ENCODE data around the gene TIGD6. TPM values are rescaled to one million over a fixed set of nuclear protein-coding genes. Genes with fewer than 3 reads are reported as not detected.

The TIGD6 gene
- total RNA-seq, 2 donors from 2014 or later = 4.7 to 11.7 TPM

DNA sequence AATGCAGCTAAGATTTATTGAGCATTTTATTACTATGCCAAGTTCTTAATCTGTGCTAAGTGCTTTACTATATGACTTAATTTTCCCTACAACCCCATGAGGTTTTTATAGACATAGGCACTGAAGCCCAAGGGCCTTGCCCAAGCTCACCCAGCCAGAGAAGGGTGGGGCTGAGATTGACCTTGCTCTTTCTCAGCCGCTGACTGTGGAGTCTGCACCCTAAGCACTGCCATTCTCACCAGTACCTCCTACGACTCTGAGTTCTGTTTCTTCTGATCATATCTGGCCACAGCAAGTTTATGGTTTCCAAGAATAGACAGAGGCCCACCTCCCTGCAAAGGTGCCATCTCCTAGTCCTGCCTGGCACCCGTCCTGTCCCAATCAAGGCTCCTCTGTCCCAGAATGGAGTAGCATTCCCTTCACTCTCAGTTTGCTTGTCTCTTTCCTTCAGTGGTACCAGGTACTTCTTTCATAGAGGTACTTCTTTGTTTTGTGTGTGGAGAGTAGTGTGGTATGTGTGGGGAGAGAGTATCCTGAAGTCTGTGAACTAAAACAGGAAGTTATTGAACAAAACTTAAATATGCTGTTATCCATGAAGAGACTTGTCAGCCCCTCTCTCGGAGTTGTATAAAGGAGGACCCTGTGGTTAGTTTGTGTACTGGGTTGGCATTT lies 43.3 kb upstream of the TIGD6 start:
- Histone ChIP-seq H3K9me3 (no peaks in the 10 kb centered on the region), H3K36me3 (peaks cover 9 to 15% of the 10 kb centered on the region in 2 donors), H3K4me3 (no peak overlapping the region), H3K4me1 (replicated peaks) (peaks cover 9% of the 10 kb centered on the region), H3K27me3 (replicated peaks; ENCODE audit: insufficient read depth) (no peaks in the 10 kb centered on the region), H3K27ac (peak overlapping the region in 1 of 2 donors; percentile 1)
- TF ChIP-seq POLR2AphosphoS5 (IDR thresholded peaks at IDR 0.05) (no peak), POLR2A (IDR thresholded peaks at IDR 0.05) (no peak), CTCF (IDR thresholded peaks at IDR 0.05) (no peak)
- no peak for DNase-seq (ENCODE audit: low spot score)
- 28% methylated on average over 4 of the region's 4 CpGs for WGBS
- intact Hi-C loops (cut with DNase I) = no loop called here

- 85% methylated on average over 3 of the region's 3 CpGs for WGBS
Observed at GRCh38 chr5:150042459-150042858, 42.0 kb upstream of the TIGD6 start.

DNA sequence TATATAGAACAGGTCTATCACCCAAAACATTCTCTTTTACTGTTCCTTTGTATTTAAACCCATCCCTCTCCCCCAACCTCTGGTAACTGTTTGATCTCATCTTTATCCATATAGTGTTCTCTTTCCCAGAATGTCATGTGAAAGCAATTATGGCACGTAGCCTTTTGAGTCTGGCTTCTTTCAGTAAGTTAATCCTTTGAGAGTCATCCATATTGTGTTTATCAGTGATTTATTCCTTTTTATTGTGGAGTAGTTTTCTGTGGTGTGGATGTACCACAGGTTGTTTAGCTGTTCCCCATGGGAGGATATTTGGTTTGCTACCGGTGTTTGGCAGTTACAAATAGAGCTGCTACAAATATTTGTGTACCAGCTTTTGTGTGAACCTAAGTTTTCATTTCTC lies 38.1 kb upstream of the TIGD6 start:
- DNase-seq (ENCODE audit: low spot score) = no peak
- H3K9me3 ChIP-seq = no peaks in the 10 kb centered on the region
- no peak overlapping the region for H3K4me3 ChIP-seq
- H3K27me3 ChIP-seq (replicated peaks; ENCODE audit: insufficient read depth) = no peaks in the 10 kb centered on the region
- H3K36me3 ChIP-seq = peaks cover 0 to 4% of the 10 kb centered on the region in 2 donors
- TF ChIP-seq POLR2A (IDR thresholded peaks at IDR 0.05) (no peak), CTCF (IDR thresholded peaks at IDR 0.05) (no peak), POLR2AphosphoS5 (IDR thresholded peaks at IDR 0.05) (no peak)
- intact Hi-C loops (cut with DNase I) = no loop called here
- H3K27ac ChIP-seq = peak overlapping the region in 1 of 2 donors; percentile 1
- peaks cover 6% of the 10 kb centered on the region for H3K4me1 ChIP-seq (replicated peaks)
- 57% methylated on average over 2 of the region's 2 CpGs for WGBS

More at GRCh38 chr5:150042459-150042858, 42.0 kb upstream of the TIGD6 start:
- Histone ChIP-seq H3K4me3 (no peak overlapping the region), H3K4me1 (replicated peaks) (peaks cover 9% of the 10 kb centered on the region), H3K27me3 (replicated peaks; ENCODE audit: insufficient read depth) (no peaks in the 10 kb centered on the region), H3K9me3 (no peaks in the 10 kb centered on the region), H3K36me3 (peaks cover 6 to 12% of the 10 kb centered on the region in 2 donors), H3K27ac (no peak overlapping the region)
- DNase-seq (ENCODE audit: low spot score) = no peak
- intact Hi-C loops (cut with DNase I) = no loop called here
- no peak for TF ChIP-seq POLR2AphosphoS5 (IDR thresholded peaks at IDR 0.05)
- no peak for TF ChIP-seq CTCF (IDR thresholded peaks at IDR 0.05)

- no peak for DNase-seq (ENCODE audit: low spot score)
- no peak for TF ChIP-seq CTCF (IDR thresholded peaks at IDR 0.05)
- no peak for TF ChIP-seq POLR2AphosphoS5 (IDR thresholded peaks at IDR 0.05)
- TF ChIP-seq POLR2A (IDR thresholded peaks at IDR 0.05) = no peak
- peak overlapping the region in 1 of 2 donors; percentile 24 for H3K27ac ChIP-seq
- no peaks in the 10 kb centered on the region for H3K27me3 ChIP-seq (replicated peaks; ENCODE audit: insufficient read depth)
- peaks cover 4% of the 10 kb centered on the region for H3K4me1 ChIP-seq (replicated peaks)
- 81% methylated on average over 9 of the region's 9 CpGs for WGBS
- intact Hi-C loops (cut with DNase I) = no loop called here
- H3K9me3 ChIP-seq = no peaks in the 10 kb centered on the region
- no peak overlapping the region for H3K4me3 ChIP-seq
- H3K36me3 ChIP-seq = peaks cover 0 to 9% of the 10 kb centered on the region in 2 donors
Observed at GRCh38 chr5:150036513-150036912, 36.1 kb upstream of the TIGD6 start.

Data from prostate gland (tissue), 2 donors.